Endothelial cell of hepatic sinusoid (primary cell): ENCODE results near the gene EID3.

Source experiments
- in situ Hi-C: cut with HindIII; loops from 2 replicates; pipeline ENCODE4 v1.10.0; 2017; ENCODE audit warnings: low sequenced_read_pairs

EID3 gene

GRCh38 chr12:104333692-104334255, 30.2 kb downstream of the EID3 start:
- in situ Hi-C loops: no loop called here

DNA sequence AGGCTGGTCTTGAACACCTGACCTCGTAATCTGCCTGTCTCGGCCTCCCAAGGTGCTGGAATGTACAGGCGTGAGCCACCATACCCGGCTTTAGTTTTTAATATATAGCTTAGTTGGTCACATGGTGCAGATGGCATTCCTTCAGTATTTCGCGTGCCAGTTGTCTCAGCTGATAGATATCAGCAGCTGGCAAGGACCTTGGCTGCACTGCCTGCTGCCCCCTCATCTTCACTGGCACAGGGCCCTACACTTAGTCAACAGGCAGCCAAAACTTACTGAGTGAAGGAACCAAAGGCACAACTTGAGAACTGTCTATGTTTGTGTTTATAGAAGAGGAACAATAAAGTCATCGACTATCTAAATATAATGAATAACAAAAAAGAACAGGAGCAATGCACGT, 31.0 kb downstream of the EID3 start:
- in situ Hi-C loops: no loop called here

GRCh38 chr12:104336115-104336514, 32.6 kb downstream of the EID3 start:
- in situ Hi-C loops: no loop called here

- in situ Hi-C loops: no loop called here
These were observed 33.6 kb downstream of the EID3 start for GRCh38 chr12:104337030-104337558.

- in situ Hi-C loops: loop anchor here (5.0 to 10.0 kb wide), 2 partner anchors 32 to 125 kb away; partner anchors contain the start of gene TXNRD1
These were observed 36.1 kb downstream of the EID3 start for GRCh38 chr12:104339663-104340062.

GRCh38 chr12:104340177-104340576, 36.6 kb downstream of the EID3 start:
- in situ Hi-C loops: loop anchor here (5.0 to 10.0 kb wide), 2 partner anchors 33 to 125 kb away; partner anchors contain the start of gene TXNRD1

DNA sequence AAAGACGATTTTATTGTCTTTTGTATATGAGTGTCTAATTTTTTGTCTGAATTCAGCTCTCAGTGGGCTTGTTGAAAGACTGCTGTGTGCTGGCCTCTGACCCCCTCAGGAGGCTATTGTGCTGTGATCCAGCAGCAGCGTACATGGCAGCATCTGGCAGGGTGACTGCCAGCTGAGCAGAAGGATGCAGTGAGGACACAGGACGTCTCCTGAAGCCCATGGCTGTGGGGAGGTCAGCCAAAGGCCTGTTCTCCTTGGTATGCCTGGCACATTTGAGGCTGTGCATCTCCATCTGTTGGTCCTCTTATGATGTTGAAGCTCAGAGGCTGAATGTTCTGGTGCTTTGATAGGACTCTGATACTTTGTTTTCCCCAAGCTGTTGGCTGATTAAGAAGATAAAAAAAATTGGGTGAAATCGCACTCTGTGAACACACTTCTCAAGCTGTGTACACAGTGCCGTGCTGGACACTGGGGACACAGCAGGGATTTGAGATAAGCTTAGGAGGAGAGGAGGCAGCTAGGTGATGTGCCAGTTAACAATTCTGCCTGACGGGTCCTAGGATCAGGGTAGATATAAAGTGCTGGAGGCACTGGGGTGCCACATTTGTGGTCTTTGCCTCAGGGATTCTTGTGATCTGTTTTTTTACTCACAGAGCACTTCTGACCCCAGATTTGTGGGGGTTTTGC, 37.5 kb downstream of the EID3 start:
- in situ Hi-C loops: loop anchor here (5.0 to 10.0 kb wide), 2 partner anchors 34 to 126 kb away; partner anchors contain the start of gene TXNRD1

DNA sequence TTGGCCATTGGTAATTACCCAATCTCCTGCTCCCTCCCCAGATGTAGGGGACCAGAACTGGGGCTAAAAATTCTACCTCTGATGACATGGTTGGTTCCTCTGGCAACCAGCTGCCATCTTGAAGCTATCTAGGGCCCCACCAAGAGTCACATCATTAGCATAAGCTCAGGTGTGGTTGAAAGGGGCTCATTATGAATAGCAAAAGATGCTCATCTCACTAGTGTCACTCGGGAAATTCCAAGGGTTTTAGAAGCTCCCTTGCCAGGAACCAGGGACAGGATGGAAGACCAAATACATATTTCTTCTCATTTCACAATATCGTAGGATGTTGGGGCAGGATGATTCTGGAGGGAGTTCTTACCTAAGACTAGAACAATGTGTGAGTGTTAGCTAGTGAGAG, 38.6 kb downstream of the EID3 start:
- in situ Hi-C loops: loop anchor here (5.0 to 10.0 kb wide), 2 partner anchors 35 to 127 kb away; partner anchors contain the start of gene TXNRD1

DNA sequence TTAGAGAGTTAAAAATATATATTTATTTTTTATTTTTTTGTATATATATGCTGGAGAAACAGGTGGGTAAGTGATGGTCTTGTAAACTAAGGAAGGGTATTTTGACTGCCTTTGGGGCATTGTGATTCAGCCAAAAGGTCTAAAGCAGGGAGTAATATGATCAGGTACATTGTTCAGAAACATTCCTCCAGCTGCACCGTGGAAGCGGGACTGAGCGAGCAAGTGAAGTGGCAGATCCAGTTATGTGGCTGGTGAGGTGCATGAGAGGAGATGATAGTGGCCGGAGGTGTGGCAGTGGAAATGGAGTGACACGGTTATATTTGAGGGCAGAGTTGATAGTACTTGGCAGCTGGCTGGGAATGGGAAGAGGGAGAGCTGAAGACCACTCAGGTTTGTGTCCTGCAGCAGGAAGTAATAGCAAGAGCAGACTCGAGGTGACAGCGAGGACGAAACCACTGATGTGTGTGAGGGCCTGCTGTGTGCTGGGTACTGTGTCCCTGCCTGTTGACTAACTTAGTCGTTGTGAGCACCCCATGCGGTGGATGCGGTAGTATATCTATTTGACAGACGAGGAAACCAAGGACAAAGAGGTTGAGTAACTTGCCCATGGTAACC, 39.2 kb downstream of the EID3 start:
- in situ Hi-C loops: loop anchor here (5.0 to 10.0 kb wide), 2 partner anchors 35 to 128 kb away; partner anchors contain the start of gene TXNRD1

DNA sequence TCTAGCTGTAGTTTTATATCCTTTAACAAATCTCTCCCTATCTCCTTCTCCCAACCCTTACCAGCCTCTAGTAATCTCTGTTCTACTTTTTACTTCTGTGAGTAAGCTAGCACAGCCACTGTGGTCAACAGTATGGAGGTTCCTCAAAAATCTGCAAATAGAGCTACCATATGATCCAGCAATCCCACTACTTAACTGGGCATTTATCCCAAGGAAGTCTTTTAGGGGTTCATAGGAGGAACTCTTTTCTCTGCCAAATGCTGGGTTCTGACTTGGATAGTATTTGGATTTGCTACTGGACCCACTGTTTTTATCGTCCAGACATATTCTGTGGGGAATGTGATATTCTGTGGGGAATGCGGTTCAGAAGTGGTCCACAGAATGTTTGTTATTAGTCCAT, 41.1 kb downstream of the EID3 start:
- in situ Hi-C loops: loop anchor here (5.0 to 10.0 kb wide), 2 partner anchors 37 to 130 kb away; partner anchors contain the start of gene TXNRD1

- in situ Hi-C loops: loop anchor here (10.0 kb wide), 1 partner anchor 131 kb away; the partner anchor contains the start of gene TXNRD1
These were observed 41.9 kb downstream of the EID3 start for GRCh38 chr12:104345234-104346066.

- in situ Hi-C loops: loop anchor here (10.0 kb wide), 1 partner anchor 133 kb away; the partner anchor contains the start of gene TXNRD1
These were observed 44.0 kb downstream of the EID3 start for GRCh38 chr12:104347374-104348075.

GRCh38 chr12:104348283-104348993, 44.9 kb downstream of the EID3 start:
- in situ Hi-C loops: loop anchor here (10.0 kb wide), 1 partner anchor 134 kb away; the partner anchor contains the start of gene TXNRD1

DNA sequence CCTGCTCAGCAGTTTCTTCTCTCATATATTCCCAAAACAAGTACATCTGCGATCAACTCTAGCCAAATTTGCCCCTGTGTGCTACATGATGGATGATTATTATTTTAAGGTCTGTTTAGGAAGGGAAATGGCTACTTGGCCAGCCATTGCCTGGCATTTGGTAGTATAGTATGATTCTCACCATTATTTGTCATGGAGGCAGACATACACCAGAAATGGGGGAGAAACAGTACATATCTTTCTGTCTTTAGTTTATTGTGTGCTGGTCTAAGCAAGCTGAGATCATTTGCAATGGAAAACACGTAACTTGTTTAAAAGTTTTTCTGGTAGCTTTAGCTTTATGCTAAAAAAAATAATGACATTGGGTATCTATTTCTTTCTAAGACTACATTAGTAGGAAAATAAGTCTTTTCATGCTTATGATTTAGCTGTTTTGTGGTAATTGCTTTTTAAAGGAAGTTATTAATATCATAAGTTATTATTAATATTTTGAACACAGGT, 45.5 kb downstream of the EID3 start:
- in situ Hi-C loops: loop anchor here (10.0 kb wide), 1 partner anchor 134 kb away; the partner anchor contains the start of gene TXNRD1

DNA sequence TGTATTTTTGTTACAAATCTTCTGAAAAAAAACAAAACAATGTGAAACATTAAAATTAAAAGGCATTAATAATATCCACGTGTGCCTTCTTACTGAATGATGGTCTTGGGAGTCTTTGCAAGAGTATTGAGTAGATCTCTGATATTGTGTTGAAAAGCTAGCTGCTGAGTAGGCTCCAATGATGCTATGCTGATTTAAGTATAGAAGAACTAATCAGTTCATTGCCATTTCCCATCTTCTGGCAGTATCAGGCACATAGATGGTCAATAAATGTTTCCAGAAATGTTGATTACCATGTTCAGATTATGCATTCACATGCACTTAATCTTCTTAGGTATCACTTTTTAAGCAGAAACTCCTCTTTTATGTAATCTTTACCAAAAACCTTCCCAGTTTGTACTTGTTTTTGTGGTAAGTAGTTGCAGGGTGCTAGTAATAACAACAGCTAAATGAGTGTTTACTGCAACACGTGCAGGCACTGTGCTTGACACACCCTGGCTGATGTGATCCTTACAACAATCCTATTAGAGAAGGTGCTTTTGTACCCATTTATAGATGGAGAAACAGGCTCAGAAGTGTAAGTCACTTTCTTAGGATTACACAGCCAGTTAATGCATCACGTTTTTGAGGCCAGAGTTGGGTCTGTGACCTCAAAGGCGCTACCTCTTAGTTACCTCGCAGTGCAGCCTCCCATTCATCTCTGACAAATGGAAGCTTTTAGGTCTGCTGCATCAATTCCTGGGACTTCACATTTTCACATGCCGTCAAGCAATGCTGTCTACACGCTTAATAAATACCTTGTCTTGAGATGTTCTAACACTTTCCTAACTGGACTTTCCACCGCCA, 46.9 kb downstream of the EID3 start:
- in situ Hi-C loops: loop anchor here (25.0 kb wide), 1 partner anchor 537 kb away; no protein-coding TSS in a partner anchor

- in situ Hi-C loops: loop anchor here (25.0 kb wide), 1 partner anchor 536 kb away; no protein-coding TSS in a partner anchor
These were observed 47.8 kb downstream of the EID3 start for GRCh38 chr12:104351057-104351983.
